A673 (cell line): ENCODE measurements around the gene MRPL12. TPM values are rescaled to one million over a fixed set of nuclear protein-coding genes. Genes with fewer than 3 reads are reported as not detected.

Source experiments
- BruUV-seq: library from RNA; stranded (reverse); fragments of 400-500 nt; replicated peaks from 2 replicates; lab custom pipeline; 2021; lab: Mats Ljungman, UMichigan
- CTCF ChIA-PET: fragments of 300-600 bp; sonication (Branson Sonifier 250); formaldehyde crosslinking; loops from one replicate; lab custom pipeline; 2022; ENCODE audit warnings: antibody characterized with exemption; lab: Charles Lee
- POLR2A ChIA-PET: fragments of 300-600 bp; sonication (Branson Sonifier 250); formaldehyde crosslinking; loops from one replicate; lab custom pipeline; 2022; ENCODE audit warnings: antibody characterized with exemption; ENCODE audit not compliant: low non-redundant PET; lab: Charles Lee
- DNase-seq: peaks from one replicate; pipeline ENCODE4 v3.0.0-alpha.2; 2015; ENCODE audit warnings: low spot score
- H3K27ac ChIP-seq: fragments of 200-600 bp; sonication (generic); 2 replicates; pipeline ENCODE4 v1.5.1; 2016; ENCODE audit warnings: mixed run types, low read depth, mild to moderate bottlenecking, mixed read lengths, antibody characterized with exemption, low read length; ENCODE audit not compliant: poor library complexity, severe bottlenecking
- H3K27me3 ChIP-seq: fragments of 200-600 bp; sonication (generic); replicated peaks from 2 replicates; pipeline ENCODE4 v1.6.1; 2017; ENCODE audit warnings: mixed run types, low read depth, mild to moderate bottlenecking, mixed read lengths, antibody characterized with exemption, low read length; ENCODE audit not compliant: insufficient read depth, poor library complexity
- H3K36me3 ChIP-seq: fragments of 200-600 bp; sonication (generic); 2 replicates; pipeline ENCODE4 v1.6.1; 2016; ENCODE audit warnings: mixed run types, mild to moderate bottlenecking, mixed read lengths, antibody characterized with exemption, low read length; ENCODE audit not compliant: insufficient read depth, poor library complexity, severe bottlenecking
- H3K4me1 ChIP-seq: fragments of 200-600 bp; sonication (generic); 2 replicates; pipeline ENCODE4 v1.6.1; 2017; ENCODE audit warnings: mixed run types, mild to moderate bottlenecking, mixed read lengths, antibody characterized with exemption, low read length; ENCODE audit not compliant: insufficient read depth, poor library complexity, severe bottlenecking
- H3K4me3 ChIP-seq: fragments of 200-600 bp; sonication (generic); 2 replicates; pipeline ENCODE4 v1.5.1; 2016; ENCODE audit warnings: low read depth, mixed run types, mild to moderate bottlenecking, mixed read lengths, low read length; ENCODE audit not compliant: poor library complexity, severe bottlenecking
- H3K9me3 ChIP-seq: fragments of 200-600 bp; sonication (generic); 2 replicates; pipeline ENCODE4 v1.6.1; 2016; ENCODE audit warnings: mixed run types, low read depth, mild to moderate bottlenecking, mixed read lengths, antibody characterized with exemption, low read length; ENCODE audit not compliant: poor library complexity, severe bottlenecking
- CTCF ChIP-seq: fragments of 300-800, 200-600 bp; sonication (generic); conservative IDR thresholded peaks from 2 replicates; pipeline ENCODE4 v1.5.1; 2017; ENCODE audit warnings: low read depth, mild to moderate bottlenecking, antibody characterized with exemption, low read length, moderate library complexity, mixed read lengths
- EZH2 ChIP-seq: fragments of 200-600 bp; sonication (generic); IDR thresholded peaks from 2 replicates; pipeline ENCODE4 v1.6.1; 2017; ENCODE audit warnings: borderline replicate concordance, low read depth, mild to moderate bottlenecking, mixed read lengths, antibody characterized with exemption, low read length; ENCODE audit not compliant: poor library complexity, severe bottlenecking
- intact Hi-C: fragments of 100-400 bp; cut with micrococcal nuclease; formaldehyde crosslinking; loops from one replicate; pipeline ENCODE4 v1.10.0; 2022; ENCODE audit not compliant: unreplicated experiment
- total RNA-seq: library from RNA; stranded (reverse); gene quantifications from 2 replicates; pipeline ENCODE4 v1.2.3, GENCODE V29; 2021

MRPL12 gene
- total RNA-seq, 1 experiment from 2014 or later = 186 TPM

- no peak for TF ChIP-seq EZH2
- TF ChIP-seq CTCF = no peak
- BruUV-seq = no TSS peak
- no peaks in the 10 kb centered on the region for H3K27me3 ChIP-seq
- intact Hi-C loops = no loop called here
- no peak for DNase-seq
- H3K36me3 ChIP-seq = peaks cover 71% of the 10 kb centered on the region
- H3K27ac ChIP-seq = no peak overlapping the region
- POLR2A ChIA-PET = no interaction called here
- H3K4me3 ChIP-seq = no peak overlapping the region
- H3K4me1 ChIP-seq = peaks cover 17% of the 10 kb centered on the region
- CTCF ChIA-PET = interaction anchor here (0.6 kb wide), 1 partner anchor 1225 kb away, joined by 4 read pairs; no protein-coding TSS in a partner anchor
- no peaks in the 10 kb centered on the region for H3K9me3 ChIP-seq
These were observed 5.7 kb upstream of the MRPL12 start for GRCh38 chr17:81697261-81698044.

GRCh38 chr17:81700353-81701287 is 2.5 kb upstream of the MRPL12 start:
- Histone ChIP-seq H3K36me3 (peaks cover 59% of the 10 kb centered on the region), H3K27me3 (no peaks in the 10 kb centered on the region), H3K27ac (peak overlapping the region; percentile 97), H3K9me3 (no peaks in the 10 kb centered on the region), H3K4me3 (no peak overlapping the region), H3K4me1 (peaks cover 23% of the 10 kb centered on the region)
- no peak for DNase-seq
- intact Hi-C loops = no loop called here
- CTCF ChIA-PET = no interaction called here
- POLR2A ChIA-PET = interaction anchor here (0.7 kb wide), 1 partner anchor 330 kb away, joined by 7 read pairs; no protein-coding TSS in a partner anchor
- TF ChIP-seq EZH2 (no peak), CTCF (no peak)
- no TSS peak for BruUV-seq

- Histone ChIP-seq H3K27ac (peak overlapping the region; percentile 97), H3K36me3 (peaks cover 62% of the 10 kb centered on the region), H3K4me3 (peak overlapping the region; percentile 98), H3K9me3 (no peaks in the 10 kb centered on the region), H3K27me3 (no peaks in the 10 kb centered on the region), H3K4me1 (peaks cover 23% of the 10 kb centered on the region)
- ChIA-PET CTCF (no interaction called here), POLR2A (interaction anchor here (0.7 kb wide), 1 partner anchor 365 kb away, joined by 3 read pairs; no protein-coding TSS in a partner anchor)
- TF ChIP-seq EZH2 (no peak), CTCF (0 out of 2 replicates have a peak, but pooled peaks have one; percentile 9)
- BruUV-seq = no TSS peak
- no peak for DNase-seq
- intact Hi-C loops = no loop called here
These were observed 1.7 kb upstream of the MRPL12 start for GRCh38 chr17:81701288-81702071.
